ENCODE measurements around the gene IRAK3. TPM values are rescaled to one million over a fixed set of nuclear protein-coding genes. Genes with fewer than 3 reads are reported as not detected.

The IRAK3 gene, protein sequence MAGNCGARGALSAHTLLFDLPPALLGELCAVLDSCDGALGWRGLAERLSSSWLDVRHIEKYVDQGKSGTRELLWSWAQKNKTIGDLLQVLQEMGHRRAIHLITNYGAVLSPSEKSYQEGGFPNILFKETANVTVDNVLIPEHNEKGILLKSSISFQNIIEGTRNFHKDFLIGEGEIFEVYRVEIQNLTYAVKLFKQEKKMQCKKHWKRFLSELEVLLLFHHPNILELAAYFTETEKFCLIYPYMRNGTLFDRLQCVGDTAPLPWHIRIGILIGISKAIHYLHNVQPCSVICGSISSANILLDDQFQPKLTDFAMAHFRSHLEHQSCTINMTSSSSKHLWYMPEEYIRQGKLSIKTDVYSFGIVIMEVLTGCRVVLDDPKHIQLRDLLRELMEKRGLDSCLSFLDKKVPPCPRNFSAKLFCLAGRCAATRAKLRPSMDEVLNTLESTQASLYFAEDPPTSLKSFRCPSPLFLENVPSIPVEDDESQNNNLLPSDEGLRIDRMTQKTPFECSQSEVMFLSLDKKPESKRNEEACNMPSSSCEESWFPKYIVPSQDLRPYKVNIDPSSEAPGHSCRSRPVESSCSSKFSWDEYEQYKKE
- total RNA-seq (2022) (7.8 and 12.0 TPM in 2 replicates), Bru-seq, nascent RNA (percentile 64 among the genes with signal in this experiment), BruChase-seq, experiment 1, labeled RNA remaining after a 6-hour chase (percentile 69 among the genes with signal in this experiment), BruChase-seq, experiment 2, labeled RNA remaining after a 2-hour chase (percentile 83 among the genes with signal in this experiment)
- long read RNA-seq, full-length matches to known transcripts = 2 of 6 reads
- long read RNA-seq, partial matches to known transcripts = 0 of 6 reads
- long read RNA-seq, other reads (novel, unspliced or antisense) = 4 of 6 reads

DNA sequence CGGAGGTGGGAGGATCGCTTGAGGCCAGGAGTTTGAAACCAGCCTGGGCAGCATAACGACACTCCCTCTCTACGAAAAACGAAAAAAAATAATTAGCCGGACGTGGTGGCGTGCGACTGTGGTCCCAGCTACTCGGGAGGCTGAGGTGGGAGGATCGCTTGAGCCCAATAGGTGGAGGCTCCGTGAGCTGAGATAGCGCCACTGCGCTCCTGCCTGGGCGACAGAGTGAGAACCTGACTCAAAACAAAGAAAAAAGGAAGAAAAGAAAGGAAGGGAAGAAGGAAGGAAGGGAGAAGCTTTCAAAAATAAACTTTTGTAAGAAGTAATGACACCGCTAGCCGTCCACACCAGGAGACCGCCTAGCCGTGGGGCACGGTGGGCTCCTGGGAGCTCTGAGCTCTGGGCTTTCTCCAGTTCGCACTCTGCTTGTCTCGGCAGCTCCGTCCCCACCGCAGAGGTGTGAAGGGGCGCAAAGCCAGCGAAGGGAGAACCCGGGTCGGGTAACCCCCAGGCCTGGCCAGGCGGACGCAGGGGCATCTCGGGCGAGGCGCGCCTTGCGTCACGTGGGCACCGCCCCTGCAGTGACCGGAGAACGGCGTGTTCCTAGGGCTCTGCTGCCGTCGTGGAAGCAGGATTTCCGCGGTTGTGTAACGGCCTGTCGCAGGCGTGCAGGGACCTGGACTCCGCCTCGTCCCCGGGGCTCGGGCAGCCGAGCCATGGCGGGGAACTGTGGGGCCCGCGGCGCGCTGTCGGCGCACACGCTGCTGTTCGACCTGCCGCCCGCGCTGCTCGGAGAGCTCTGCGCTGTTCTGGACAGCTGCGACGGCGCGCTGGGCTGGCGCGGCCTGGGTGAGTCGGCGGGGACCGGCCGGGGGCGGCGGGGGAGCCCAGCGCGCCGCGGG, at the start of gene IRAK3:
Gene IRAK3, plus strand, starts transcription at position 631 of the 902 bp plus-strand sequence. Its CDS starts 86 bp downstream, at position 717.
- no peak for TF ChIP-seq CTCF (IDR thresholded peaks at IDR 0.05; ENCODE audit: unreplicated experiment)
- BruUV-seq (replicated peaks) = no TSS peak
- peak; percentile 65 for DNase-seq
- H3K9me3 Mint-ChIP-seq (ENCODE audit: low read depth, unreplicated experiment) = peaks cover 5% of the 10 kb centered on the region
- peak within 1 kb of the TSS; percentile 75 for H3K4me3 Mint-ChIP-seq (ENCODE audit: low read depth, unreplicated experiment)
- CTCF ChIA-PET = interaction anchor here (1.3 kb wide), 1 partner anchor 19 kb away, joined by 9 read pairs; the partner anchor contains the start of gene TMBIM4
- peaks cover 32% of the 10 kb centered on the region for H3K4me1 Mint-ChIP-seq (ENCODE audit: low read depth, unreplicated experiment)
- intact Hi-C loops (cut with micrococcal nuclease; ENCODE audit: unreplicated experiment) = no loop called here
- H3K36me3 Mint-ChIP-seq (ENCODE audit: insufficient read depth, unreplicated experiment) = peaks cover 17% of the 10 kb centered on the region
- H3K27ac Mint-ChIP-seq (ENCODE audit: unreplicated experiment) = peak within 1 kb of the TSS; percentile 72
- H3K27me3 Mint-ChIP-seq (ENCODE audit: unreplicated experiment) = no peaks in the 10 kb centered on the region

GRCh38 chr12:66139328-66139727, 49.7 kb upstream of the IRAK3 start:
- Mint-ChIP-seq H3K27me3 (ENCODE audit: unreplicated experiment) (no peaks in the 10 kb centered on the region), H3K4me1 (ENCODE audit: low read depth, unreplicated experiment) (peaks cover under 1% of the 10 kb centered on the region), H3K4me3 (ENCODE audit: low read depth, unreplicated experiment) (no peak overlapping the region), H3K36me3 (ENCODE audit: insufficient read depth, unreplicated experiment) (peaks cover 13% of the 10 kb centered on the region), H3K9me3 (ENCODE audit: low read depth, unreplicated experiment) (peaks cover 8% of the 10 kb centered on the region), H3K27ac (ENCODE audit: unreplicated experiment) (no peak overlapping the region)
- no peak for DNase-seq
- TF ChIP-seq CTCF (IDR thresholded peaks at IDR 0.05; ENCODE audit: unreplicated experiment) = no peak
- CTCF ChIA-PET = no interaction called here
- BruUV-seq (replicated peaks) = no TSS peak
- intact Hi-C loops (cut with micrococcal nuclease; ENCODE audit: unreplicated experiment) = no loop called here

- H3K9me3 Mint-ChIP-seq (ENCODE audit: low read depth, unreplicated experiment) = peaks cover 8% of the 10 kb centered on the region
- intact Hi-C loops (cut with micrococcal nuclease; ENCODE audit: unreplicated experiment) = no loop called here
- TF ChIP-seq CTCF (IDR thresholded peaks at IDR 0.05; ENCODE audit: unreplicated experiment) = no peak
- CTCF ChIA-PET = no interaction called here
- no TSS peak for BruUV-seq (replicated peaks)
- peaks cover 18% of the 10 kb centered on the region for H3K36me3 Mint-ChIP-seq (ENCODE audit: insufficient read depth, unreplicated experiment)
- no peak overlapping the region for H3K27ac Mint-ChIP-seq (ENCODE audit: unreplicated experiment)
- peaks cover 13% of the 10 kb centered on the region for H3K4me1 Mint-ChIP-seq (ENCODE audit: low read depth, unreplicated experiment)
- no peak overlapping the region for H3K4me3 Mint-ChIP-seq (ENCODE audit: low read depth, unreplicated experiment)
- DNase-seq = no peak
- no peaks in the 10 kb centered on the region for H3K27me3 Mint-ChIP-seq (ENCODE audit: unreplicated experiment)
Observed at GRCh38 chr12:66140731-66141130, 48.3 kb upstream of the IRAK3 start.

GRCh38 chr12:66141299-66141698, 47.7 kb upstream of the IRAK3 start:
- BruUV-seq (replicated peaks) = no TSS peak
- no peak for TF ChIP-seq CTCF (IDR thresholded peaks at IDR 0.05; ENCODE audit: unreplicated experiment)
- H3K4me3 Mint-ChIP-seq (ENCODE audit: low read depth, unreplicated experiment) = no peak overlapping the region
- peaks cover 16% of the 10 kb centered on the region for H3K36me3 Mint-ChIP-seq (ENCODE audit: insufficient read depth, unreplicated experiment)
- H3K9me3 Mint-ChIP-seq (ENCODE audit: low read depth, unreplicated experiment) = peaks cover 8% of the 10 kb centered on the region
- intact Hi-C loops (cut with micrococcal nuclease; ENCODE audit: unreplicated experiment) = no loop called here
- DNase-seq = no peak
- peaks cover 13% of the 10 kb centered on the region for H3K4me1 Mint-ChIP-seq (ENCODE audit: low read depth, unreplicated experiment)
- CTCF ChIA-PET = interaction anchor here (1.6 kb wide), 1 partner anchor 10 kb away, joined by 5 read pairs; the partner anchor contains the start of gene LLPH
- H3K27me3 Mint-ChIP-seq (ENCODE audit: unreplicated experiment) = no peaks in the 10 kb centered on the region
- H3K27ac Mint-ChIP-seq (ENCODE audit: unreplicated experiment) = no peak overlapping the region
